ENCODE results near the gene CYP46A1.

GRCh38 chr14:99674064-99674650 is 9.9 kb upstream of the CYP46A1 start:
- TF ChIP-seq YY1 (IDR thresholded peaks at IDR 0.05; ENCODE audit: low read depth) (no peak), EP300 (IDR thresholded peaks at IDR 0.05; ENCODE audit: borderline replicate concordance) (no peak), USF1 (IDR thresholded peaks at IDR 0.05) (no peak), FOXM1 (IDR thresholded peaks at IDR 0.05; ENCODE audit: borderline replicate concordance, low read depth) (no peak), EGR1 (IDR thresholded peaks at IDR 0.05) (no peak), CEBPB (IDR thresholded peaks at IDR 0.05) (no peak), NFIC (IDR thresholded peaks at IDR 0.05) (no peak), TAF1 (IDR thresholded peaks at IDR 0.05; ENCODE audit: low read depth) (no peak), CREB1 (IDR thresholded peaks at IDR 0.05; ENCODE audit: low read depth) (no peak), TEAD4 (IDR thresholded peaks at IDR 0.05) (no peak), TCF12 (IDR thresholded peaks at IDR 0.05; ENCODE audit: low read depth) (no peak), RAD21 (IDR thresholded peaks at IDR 0.05; ENCODE audit: low read depth) (no peak)
- TF ChIP-seq, protein P1, sequence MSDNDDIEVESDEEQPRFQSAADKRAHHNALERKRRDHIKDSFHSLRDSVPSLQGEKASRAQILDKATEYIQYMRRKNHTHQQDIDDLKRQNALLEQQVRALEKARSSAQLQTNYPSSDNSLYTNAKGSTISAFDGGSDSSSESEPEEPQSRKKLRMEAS (IDR thresholded peaks at IDR 0.05), result no peak
- TF ChIP-seq, protein P2, sequence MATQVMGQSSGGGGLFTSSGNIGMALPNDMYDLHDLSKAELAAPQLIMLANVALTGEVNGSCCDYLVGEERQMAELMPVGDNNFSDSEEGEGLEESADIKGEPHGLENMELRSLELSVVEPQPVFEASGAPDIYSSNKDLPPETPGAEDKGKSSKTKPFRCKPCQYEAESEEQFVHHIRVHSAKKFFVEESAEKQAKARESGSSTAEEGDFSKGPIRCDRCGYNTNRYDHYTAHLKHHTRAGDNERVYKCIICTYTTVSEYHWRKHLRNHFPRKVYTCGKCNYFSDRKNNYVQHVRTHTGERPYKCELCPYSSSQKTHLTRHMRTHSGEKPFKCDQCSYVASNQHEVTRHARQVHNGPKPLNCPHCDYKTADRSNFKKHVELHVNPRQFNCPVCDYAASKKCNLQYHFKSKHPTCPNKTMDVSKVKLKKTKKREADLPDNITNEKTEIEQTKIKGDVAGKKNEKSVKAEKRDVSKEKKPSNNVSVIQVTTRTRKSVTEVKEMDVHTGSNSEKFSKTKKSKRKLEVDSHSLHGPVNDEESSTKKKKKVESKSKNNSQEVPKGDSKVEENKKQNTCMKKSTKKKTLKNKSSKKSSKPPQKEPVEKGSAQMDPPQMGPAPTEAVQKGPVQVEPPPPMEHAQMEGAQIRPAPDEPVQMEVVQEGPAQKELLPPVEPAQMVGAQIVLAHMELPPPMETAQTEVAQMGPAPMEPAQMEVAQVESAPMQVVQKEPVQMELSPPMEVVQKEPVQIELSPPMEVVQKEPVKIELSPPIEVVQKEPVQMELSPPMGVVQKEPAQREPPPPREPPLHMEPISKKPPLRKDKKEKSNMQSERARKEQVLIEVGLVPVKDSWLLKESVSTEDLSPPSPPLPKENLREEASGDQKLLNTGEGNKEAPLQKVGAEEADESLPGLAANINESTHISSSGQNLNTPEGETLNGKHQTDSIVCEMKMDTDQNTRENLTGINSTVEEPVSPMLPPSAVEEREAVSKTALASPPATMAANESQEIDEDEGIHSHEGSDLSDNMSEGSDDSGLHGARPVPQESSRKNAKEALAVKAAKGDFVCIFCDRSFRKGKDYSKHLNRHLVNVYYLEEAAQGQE (IDR thresholded peaks at IDR 0.05; ENCODE audit: low read depth), result no peak
